Neural cell (in vitro differentiated cells): ENCODE results near the gene ARHGAP24. TPM values are rescaled to one million over a fixed set of nuclear protein-coding genes. Genes with fewer than 3 reads are reported as not detected.

Source experiments
- H2AFZ ChIP-seq: fragments of 200-600, 300-800 bp; sonication (generic), shearing (Covaris generic); 2 replicates; pipeline ENCODE4 v1.6.0; 2014; ENCODE audit warnings: low read depth, mild to moderate bottlenecking, antibody characterized with exemption, low read length, moderate library complexity
- H3F3A ChIP-seq: fragments of 200-600 bp; shearing (Covaris generic); 2 replicates; pipeline ENCODE4 v1.6.1; 2016; ENCODE audit warnings: mild to moderate bottlenecking, moderate library complexity, mixed read lengths, antibody characterized with exemption, low read length; ENCODE audit not compliant: insufficient read depth, poor library complexity, severe bottlenecking
- H3K27ac ChIP-seq: fragments of 200-600, 300-800 bp; sonication (generic), shearing (Covaris generic); 2 replicates; pipeline ENCODE4 v1.5.1; 2014; ENCODE audit warnings: mild to moderate bottlenecking, low read length, moderate library complexity
- H3K27me3 ChIP-seq: fragments of 300-800, 200-600 bp; sonication (generic), shearing (Covaris generic); 2 replicates; pipeline ENCODE4 v1.6.0; 2014; ENCODE audit warnings: mild to moderate bottlenecking, low read depth, low read length, moderate library complexity; ENCODE audit not compliant: insufficient read depth
- H3K36me3 ChIP-seq: fragments of 300-800, 200-600 bp; sonication (generic), shearing (Covaris generic); 2 replicates; pipeline ENCODE4 v1.5.1; 2014; ENCODE audit warnings: mild to moderate bottlenecking, antibody characterized with exemption, low read length, moderate library complexity; ENCODE audit not compliant: insufficient read depth
- H3K4me2 ChIP-seq: fragments of 300-800, 200-600 bp; sonication (generic), shearing (Covaris generic); 2 replicates; pipeline ENCODE4 v1.6.0; 2014; ENCODE audit warnings: mild to moderate bottlenecking, low read length
- H3K4me3 ChIP-seq: fragments of 300-800, 200-600 bp; sonication (generic), shearing (Covaris generic); 2 replicates; pipeline ENCODE4 v1.5.1; 2014; ENCODE audit warnings: mild to moderate bottlenecking, low read length, moderate library complexity
- H3K79me2 ChIP-seq: fragments of 200-600 bp; shearing (Covaris generic); replicated peaks from 2 replicates; pipeline ENCODE4 v1.6.0; 2014; ENCODE audit warnings: mild to moderate bottlenecking, low read length, moderate library complexity; ENCODE audit not compliant: insufficient read depth
- H3K9ac ChIP-seq: fragments of 300-800, 200-600 bp; sonication (generic), shearing (Covaris generic); 2 replicates; pipeline ENCODE4 v1.6.1; 2016; ENCODE audit warnings: mild to moderate bottlenecking, low read length, mixed read lengths
- H3K9me2 ChIP-seq: fragments of 200-600 bp; shearing (Covaris generic); 2 replicates; pipeline ENCODE4 v1.6.1; 2016; ENCODE audit warnings: mild to moderate bottlenecking, low read length, mixed read lengths; ENCODE audit not compliant: insufficient read depth
- H3K9me3 ChIP-seq: fragments of 200-600, 300-800 bp; sonication (generic), shearing (Covaris generic); 2 replicates; pipeline ENCODE4 v1.6.1; 2016; ENCODE audit warnings: mild to moderate bottlenecking, mixed run types, low read length, moderate library complexity, mixed read lengths
- H4K20me1 ChIP-seq: fragments of 200-600 bp; shearing (Covaris generic); 2 replicates; pipeline ENCODE4 v1.6.1; 2016; ENCODE audit warnings: mild to moderate bottlenecking, mixed run types; ENCODE audit not compliant: insufficient read depth
- EP300 ChIP-seq: fragments of 450-650 bp; conservative IDR thresholded peaks from 2 replicates; pipeline ENCODE4 v1.6.1; 2014; ENCODE audit warnings: antibody characterized with exemption, mild to moderate bottlenecking, moderate library complexity; ENCODE audit not compliant: poor library complexity, severe bottlenecking
- EZH2 ChIP-seq: fragments of 200-600, 300-800 bp; shearing (Covaris generic), sonication (generic); IDR thresholded peaks from 2 replicates; pipeline ENCODE4 v1.6.1; 2014; ENCODE audit warnings: antibody characterized with exemption, low read length, borderline replicate concordance, mild to moderate bottlenecking; ENCODE audit not compliant: insufficient read depth, poor library complexity, severe bottlenecking
- MXI1 ChIP-seq: fragments of 450-650 bp; conservative IDR thresholded peaks from 2 replicates; pipeline ENCODE4 v1.6.1; 2014; ENCODE audit warnings: antibody characterized with exemption, mild to moderate bottlenecking; ENCODE audit not compliant: poor library complexity, severe bottlenecking
- POLR2AphosphoS5 ChIP-seq: IDR thresholded peaks from 2 replicates; pipeline ENCODE4 v1.6.1; 2012
- RAD21 ChIP-seq: fragments of 450-650 bp; conservative IDR thresholded peaks from 2 replicates; pipeline ENCODE4 v1.6.1; 2014; ENCODE audit warnings: antibody characterized with exemption, mild to moderate bottlenecking, moderate library complexity
- REST ChIP-seq: IDR thresholded peaks from 2 replicates; pipeline ENCODE4 v1.6.1; 2012; ENCODE audit warnings: borderline replicate concordance
- SMC3 ChIP-seq: fragments of 450-650 bp; conservative IDR thresholded peaks from 2 replicates; pipeline ENCODE4 v1.6.1; 2014; ENCODE audit warnings: antibody characterized with exemption, mild to moderate bottlenecking, moderate library complexity; ENCODE audit not compliant: poor library complexity
- TAF1 ChIP-seq: IDR thresholded peaks from 2 replicates; pipeline ENCODE4 v1.6.1; 2012; ENCODE audit warnings: low read depth
- polyA plus RNA-seq: library from polyadenylated mRNA; depleted of rRNA; stranded (reverse); fragments of >200 nt; gene quantifications from 2 replicates; pipeline ENCODE4 v1.2.3, GENCODE V29; 2014
- TF ChIP-seq, protein P1 (sequence below): fragments of 450-650 bp; IDR thresholded peaks from 2 replicates; pipeline ENCODE4 v1.5.1; 2014; ENCODE audit warnings: antibody characterized with exemption, mild to moderate bottlenecking, moderate library complexity; ENCODE audit not compliant: poor library complexity, severe bottlenecking

Gene ARHGAP24
- polyA plus RNA-seq, 1 donor from 2014 or later: 2.9 TPM

DNA sequence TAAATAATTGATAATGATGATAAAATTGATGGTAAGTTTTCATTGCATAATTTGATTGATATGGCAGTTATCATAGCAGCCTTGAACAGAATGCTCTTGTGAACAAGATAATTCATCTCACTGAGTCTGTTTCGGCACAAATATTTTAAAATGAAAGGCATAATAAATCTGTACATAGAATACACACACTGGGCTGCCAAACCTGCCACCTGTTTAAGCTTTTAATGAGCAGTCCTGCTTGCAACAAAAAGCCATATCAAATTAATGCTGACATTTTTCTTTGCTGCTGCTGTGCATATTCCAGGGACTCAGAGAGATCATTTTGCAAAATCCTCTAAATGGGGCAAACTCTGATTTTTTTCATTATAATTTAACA, 201.1 kb downstream of the ARHGAP24 start:
- no peak overlapping the region for H3K4me2 ChIP-seq
- no peaks in the 10 kb centered on the region for H3K9me3 ChIP-seq
- no peaks in the 10 kb centered on the region for H3K27me3 ChIP-seq
- TF ChIP-seq POLR2AphosphoS5: no peak
- no peak overlapping the region for H3K27ac ChIP-seq
- H3K79me2 ChIP-seq: no peaks in the 10 kb centered on the region
- no peaks in the 10 kb centered on the region for H3F3A ChIP-seq
- no peak overlapping the region for H2AFZ ChIP-seq
- H3K36me3 ChIP-seq: no peaks in the 10 kb centered on the region
- H4K20me1 ChIP-seq: no peaks in the 10 kb centered on the region
- no peaks in the 10 kb centered on the region for H3K9me2 ChIP-seq
- no peak overlapping the region for H3K4me3 ChIP-seq
- no peak overlapping the region for H3K9ac ChIP-seq

DNA sequence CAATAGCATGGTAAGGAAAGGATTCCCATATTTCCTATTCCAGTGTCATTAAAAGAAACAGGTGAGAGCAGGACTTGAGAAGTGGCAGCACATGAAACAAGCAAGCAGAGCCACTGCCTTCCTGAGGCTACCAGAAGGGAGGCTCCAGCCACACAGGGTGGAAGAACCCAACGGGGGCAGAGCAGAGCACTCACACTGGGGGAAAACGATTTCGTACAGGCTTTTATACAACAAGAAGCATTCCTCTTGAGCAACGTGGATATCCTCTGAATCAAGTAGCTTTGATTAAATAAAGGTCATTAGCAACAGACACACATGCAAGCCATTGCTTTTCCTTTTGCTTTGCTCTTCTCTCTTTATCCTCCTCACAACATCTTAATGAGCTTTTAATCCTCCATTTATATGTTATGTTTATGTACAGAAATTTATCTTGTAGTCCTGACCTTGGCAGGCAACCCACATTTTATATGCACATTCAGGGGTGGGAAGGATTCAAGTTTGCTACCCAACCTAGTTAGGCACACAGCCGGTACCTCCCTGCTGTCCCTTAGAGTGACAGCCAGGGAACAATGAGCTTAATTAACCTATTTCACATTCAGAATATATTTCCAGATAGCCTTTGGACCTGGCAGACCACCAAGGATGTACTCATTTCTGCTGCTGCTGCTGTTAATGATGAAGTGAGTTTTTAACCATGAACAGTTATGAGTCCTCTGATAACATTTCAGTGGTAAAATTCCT, 202.1 kb downstream of the ARHGAP24 start:
- Histone ChIP-seq H3K9me3 (no peaks in the 10 kb centered on the region), H3K4me3 (no peak overlapping the region), H3K4me2 (no peak overlapping the region), H2AFZ (no peak overlapping the region), H4K20me1 (no peaks in the 10 kb centered on the region), H3K36me3 (no peaks in the 10 kb centered on the region), H3K27me3 (no peaks in the 10 kb centered on the region), H3K9me2 (no peaks in the 10 kb centered on the region), H3K27ac (no peak overlapping the region), H3K79me2 (no peaks in the 10 kb centered on the region), H3F3A (no peaks in the 10 kb centered on the region), H3K9ac (no peak overlapping the region)
- TF ChIP-seq REST: no peak
- no peak for TF ChIP-seq EZH2
- no peak for TF ChIP-seq SMC3
- TF ChIP-seq POLR2AphosphoS5: no peak
- no peak for TF ChIP-seq MXI1
- TF ChIP-seq, protein P1, sequence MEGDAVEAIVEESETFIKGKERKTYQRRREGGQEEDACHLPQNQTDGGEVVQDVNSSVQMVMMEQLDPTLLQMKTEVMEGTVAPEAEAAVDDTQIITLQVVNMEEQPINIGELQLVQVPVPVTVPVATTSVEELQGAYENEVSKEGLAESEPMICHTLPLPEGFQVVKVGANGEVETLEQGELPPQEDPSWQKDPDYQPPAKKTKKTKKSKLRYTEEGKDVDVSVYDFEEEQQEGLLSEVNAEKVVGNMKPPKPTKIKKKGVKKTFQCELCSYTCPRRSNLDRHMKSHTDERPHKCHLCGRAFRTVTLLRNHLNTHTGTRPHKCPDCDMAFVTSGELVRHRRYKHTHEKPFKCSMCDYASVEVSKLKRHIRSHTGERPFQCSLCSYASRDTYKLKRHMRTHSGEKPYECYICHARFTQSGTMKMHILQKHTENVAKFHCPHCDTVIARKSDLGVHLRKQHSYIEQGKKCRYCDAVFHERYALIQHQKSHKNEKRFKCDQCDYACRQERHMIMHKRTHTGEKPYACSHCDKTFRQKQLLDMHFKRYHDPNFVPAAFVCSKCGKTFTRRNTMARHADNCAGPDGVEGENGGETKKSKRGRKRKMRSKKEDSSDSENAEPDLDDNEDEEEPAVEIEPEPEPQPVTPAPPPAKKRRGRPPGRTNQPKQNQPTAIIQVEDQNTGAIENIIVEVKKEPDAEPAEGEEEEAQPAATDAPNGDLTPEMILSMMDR: no peak
- TF ChIP-seq RAD21: no peak
- no peak for TF ChIP-seq TAF1
- no peak for TF ChIP-seq EP300
